GM19193 (cell line): Measurements from ENCODE around the gene RASAL1.

Source experiments
- POLR2A ChIP-seq: IDR thresholded peaks from 4 replicates; pipeline ENCODE4 v1.6.1; 2011; ENCODE audit not compliant: insufficient read depth, insufficient read length; ENCODE audit errors: extremely low read depth

Gene RASAL1

GRCh38 chr12:113092607-113093408, 42.8 kb downstream of the RASAL1 start:
- no peak for TF ChIP-seq POLR2A

GRCh38 chr12:113091506-113091905, 44.1 kb downstream of the RASAL1 start:
- no peak for TF ChIP-seq POLR2A

- TF ChIP-seq POLR2A: no peak
Observed at GRCh38 chr12:113090740-113091139, 44.8 kb downstream of the RASAL1 start.

GRCh38 chr12:113089839-113090238, 45.7 kb downstream of the RASAL1 start:
- no peak for TF ChIP-seq POLR2A

DNA sequence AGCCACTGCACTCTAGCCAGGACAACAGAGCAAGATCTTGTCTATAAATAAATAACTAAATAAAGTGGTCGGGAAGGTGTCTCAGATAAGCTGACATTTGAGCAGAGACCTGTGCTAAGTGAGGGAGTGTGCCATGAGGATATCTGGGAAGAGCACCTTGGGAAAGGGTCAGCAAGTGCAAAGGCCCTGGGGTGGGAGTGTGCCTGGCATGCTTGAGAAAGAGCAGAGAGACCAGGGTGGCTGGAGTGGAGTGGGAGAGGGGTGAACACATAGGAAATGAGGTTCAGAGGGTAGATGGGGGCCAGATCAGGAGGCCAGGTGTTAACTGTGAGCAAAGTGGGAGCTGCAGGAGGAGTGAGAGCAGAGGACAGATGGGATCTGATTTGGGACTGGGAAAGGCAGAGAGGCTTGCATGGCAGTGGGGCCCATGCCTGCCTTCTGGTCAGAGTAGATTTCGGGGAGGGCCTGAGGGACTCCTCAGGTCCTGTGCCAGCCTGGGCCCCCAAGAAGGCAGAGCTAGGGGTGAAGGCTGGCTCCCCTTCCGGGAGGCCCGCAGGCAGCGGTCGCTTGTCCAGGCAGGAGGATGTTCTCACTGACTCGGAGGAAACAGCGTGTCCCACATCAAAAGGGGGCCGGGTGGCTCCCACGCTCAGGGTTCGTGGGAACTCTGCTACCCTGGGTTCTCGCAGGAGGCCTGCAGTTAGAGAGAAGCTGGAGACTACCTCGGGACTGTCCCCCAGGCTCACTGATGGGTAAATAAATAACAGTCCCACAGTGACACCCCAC, 46.4 kb downstream of the RASAL1 start:
- TF ChIP-seq POLR2A: peak; percentile 25

GRCh38 chr12:113088037-113088436, 47.5 kb downstream of the RASAL1 start:
- no peak for TF ChIP-seq POLR2A

DNA sequence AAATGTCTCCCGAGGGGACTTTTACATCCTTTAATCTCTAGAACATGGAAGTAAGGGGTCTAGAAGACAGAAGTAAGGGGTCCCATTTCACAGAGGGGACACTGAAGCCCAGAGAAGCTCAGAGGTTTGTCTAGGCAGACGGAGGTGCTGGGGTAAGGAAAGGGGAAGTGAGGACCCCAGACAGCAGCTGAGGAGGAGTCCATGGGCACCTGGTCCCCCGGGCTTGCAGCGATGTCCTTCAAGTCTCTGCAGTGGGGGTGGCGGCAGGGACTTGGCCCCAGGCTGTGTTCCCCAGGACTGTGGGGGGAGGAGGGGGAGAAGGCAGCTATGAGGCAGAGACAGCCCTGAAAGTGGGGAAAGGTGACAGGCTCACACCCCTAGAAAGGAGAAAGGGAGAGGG, 48.4 kb downstream of the RASAL1 start:
- TF ChIP-seq POLR2A: no peak

DNA sequence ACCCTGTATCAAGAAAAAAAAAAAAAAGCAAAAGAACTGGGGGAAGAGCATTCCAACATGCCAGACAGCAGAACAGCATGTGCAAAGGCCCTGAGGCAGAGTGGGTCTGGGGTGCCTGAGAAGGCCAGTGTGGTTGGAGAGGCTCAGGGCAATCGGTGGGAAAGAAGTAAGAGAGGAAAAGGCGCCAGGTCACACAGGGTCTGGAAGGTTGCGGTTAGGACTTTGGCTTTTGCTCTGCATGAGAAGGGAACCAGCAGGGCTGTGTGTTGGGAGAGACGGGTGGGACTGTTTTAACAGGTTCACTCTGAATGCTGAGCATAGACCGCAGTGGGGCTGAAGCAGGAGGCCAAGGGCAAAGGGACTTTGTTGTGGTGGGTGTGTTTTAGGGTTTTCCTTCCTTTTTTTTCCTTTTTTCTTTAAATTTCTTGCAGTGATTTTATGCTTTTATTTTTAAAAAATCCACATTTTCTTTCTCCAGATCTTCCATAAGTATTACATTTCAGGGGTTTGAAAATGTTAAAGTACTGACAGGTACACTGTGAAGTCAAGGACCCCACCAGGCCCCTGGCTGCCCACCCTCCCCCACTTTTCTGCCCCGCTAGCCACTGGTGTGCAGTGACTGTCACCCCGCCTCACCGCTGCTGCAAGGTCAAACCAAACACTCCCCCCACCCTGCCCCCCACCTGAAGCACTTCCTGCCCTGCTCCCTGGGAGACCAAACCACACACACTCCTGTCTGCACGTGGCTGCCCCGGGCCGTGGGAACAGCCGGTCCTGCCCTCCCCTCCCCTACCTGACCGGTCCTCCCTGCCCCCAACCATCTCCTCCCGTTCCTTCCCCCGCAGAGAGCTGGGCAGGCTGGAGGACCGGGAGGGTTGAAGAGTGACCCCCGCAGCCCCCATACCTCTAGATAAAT, 49.1 kb downstream of the RASAL1 start:
- TF ChIP-seq POLR2A: no peak

DNA sequence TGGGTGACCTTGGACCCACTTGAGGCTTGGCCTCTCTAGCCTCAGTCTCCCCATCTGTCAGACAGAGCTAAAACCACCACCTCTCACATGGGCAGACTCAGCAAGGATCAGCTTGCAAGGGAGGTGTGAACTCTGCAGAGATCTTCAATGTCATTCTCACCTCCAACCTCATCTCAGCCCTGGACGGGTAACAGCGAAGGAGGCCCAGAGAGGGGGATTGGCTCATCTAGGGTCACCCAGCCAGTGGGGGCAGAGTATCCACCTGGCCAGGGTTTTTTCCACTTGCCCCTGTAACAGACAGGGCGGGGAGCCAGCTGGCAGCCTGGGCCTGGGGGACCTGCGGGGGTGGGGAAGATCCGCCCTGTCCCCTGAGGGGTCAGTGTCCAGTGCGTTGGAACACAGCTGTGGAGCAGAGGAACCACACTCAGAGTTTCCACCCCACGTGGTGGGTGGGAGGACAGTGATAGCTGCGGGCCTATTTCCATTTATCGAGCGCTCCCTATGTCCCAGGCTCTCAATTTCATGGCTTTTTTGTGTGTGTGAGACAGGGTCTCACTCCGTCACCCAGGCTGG, 51.6 kb downstream of the RASAL1 start:
- no peak for TF ChIP-seq POLR2A

DNA sequence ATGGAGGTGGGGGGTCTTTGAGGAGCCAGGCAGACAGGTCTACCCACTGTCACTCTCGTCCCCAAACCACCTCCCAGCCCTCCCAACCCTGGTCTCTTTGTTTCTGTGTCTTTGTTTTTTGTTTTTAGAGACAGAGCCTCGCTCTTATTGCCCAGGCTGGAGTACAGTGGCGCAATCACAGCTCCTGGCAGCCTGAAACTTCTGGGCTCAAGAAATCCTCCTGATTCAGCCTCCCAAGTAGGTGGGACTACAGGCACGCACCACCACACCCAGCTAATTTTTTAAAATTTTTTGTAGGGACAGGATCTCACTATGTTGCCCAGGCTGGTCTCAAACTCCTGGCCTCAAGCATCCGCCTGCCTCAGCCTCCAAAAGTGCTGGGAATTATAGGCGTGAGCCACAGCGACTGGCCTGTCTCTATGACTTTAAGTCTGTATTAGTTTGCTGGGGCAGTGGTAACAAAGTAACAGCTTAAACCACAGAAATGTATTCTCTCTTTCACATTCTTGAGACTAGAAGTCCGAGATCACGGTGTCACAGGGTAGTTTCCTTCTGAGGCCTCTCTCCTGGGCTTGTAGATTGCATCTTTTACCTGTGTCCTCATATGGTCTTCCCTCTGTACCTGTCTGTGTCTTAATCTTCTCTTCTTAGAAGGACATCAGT, 52.9 kb downstream of the RASAL1 start:
- no peak for TF ChIP-seq POLR2A

GRCh38 chr12:113081873-113082272, 53.7 kb downstream of the RASAL1 start:
- TF ChIP-seq POLR2A: no peak

DNA sequence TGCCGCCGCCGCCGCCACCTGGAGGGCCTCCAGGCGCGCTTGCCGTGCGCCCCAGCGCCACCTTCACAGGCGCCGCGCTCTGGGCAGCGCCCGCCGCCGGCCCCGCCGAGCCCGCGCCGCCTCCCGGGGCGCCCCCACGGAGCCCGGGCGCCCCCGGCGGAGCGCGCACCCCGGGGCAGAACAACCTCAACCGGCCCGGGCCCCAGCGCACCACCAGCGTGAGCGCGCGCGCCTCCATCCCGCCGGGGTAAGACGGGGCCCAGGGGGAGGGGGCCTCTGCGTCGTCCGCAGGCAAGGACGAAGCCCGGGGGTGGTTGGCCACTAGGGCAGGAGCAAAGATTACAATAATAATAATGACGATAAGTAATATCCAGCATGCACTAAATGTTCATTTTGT, 57.7 kb downstream of the RASAL1 start:
- TF ChIP-seq POLR2A: no peak

DNA sequence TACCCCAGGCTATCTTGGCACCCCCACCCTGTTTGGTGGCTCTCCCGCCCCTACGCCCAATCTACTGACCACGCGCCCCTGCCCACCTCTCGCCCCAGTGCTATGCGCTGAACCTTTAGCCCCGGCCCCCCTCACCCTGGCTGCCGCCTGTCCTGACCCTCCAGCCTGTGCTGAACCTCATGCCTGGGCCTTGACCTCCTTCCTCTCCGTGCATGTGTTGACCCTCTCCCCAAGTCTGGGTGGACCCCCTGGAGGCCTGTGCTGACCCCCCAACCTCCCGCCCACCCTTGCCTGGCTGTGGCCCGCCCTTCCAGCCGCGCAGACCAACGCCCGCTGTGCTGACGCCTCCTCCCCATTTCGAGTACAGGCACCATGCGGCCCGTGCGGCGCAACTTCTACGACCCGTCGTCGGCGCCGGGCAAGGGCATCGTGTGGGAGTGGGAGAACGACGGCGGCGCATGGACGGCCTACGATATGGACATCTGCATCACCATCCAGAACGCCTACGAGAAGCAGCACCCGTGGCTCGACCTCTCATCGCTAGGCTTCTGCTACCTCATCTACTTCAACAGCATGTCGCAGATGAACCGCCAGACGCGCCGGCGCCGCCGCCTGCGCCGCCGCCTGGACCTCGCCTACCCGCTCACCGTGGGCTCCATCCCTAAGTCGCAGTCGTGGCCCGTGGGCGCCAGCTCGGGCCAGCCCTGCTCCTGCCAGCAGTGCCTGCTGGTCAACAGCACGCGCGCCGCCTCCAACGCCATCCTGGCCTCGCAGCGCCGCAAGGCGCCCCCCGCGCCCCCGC, 58.3 kb downstream of the RASAL1 start:
- no peak for TF ChIP-seq POLR2A

- TF ChIP-seq POLR2A: no peak
Observed at GRCh38 chr12:113075137-113075683, 60.4 kb downstream of the RASAL1 start.

GRCh38 chr12:113073586-113073985, 62.0 kb downstream of the RASAL1 start:
- TF ChIP-seq POLR2A: no peak
